ENCODE results near the gene GPALPP1.
A peak's percentile ranks its signal among the peaks of the same experiment; 100 is the strongest.
"Not testable (repeated sequence)": the region's sequence is repeated elsewhere in the genome, so short reads cannot be mapped to it uniquely, and the experiment has no call there.

GPALPP1 gene

GRCh38 chr13:44989071-44989889, at the start of gene GPALPP1, which contains the start of gene NUFIP1:
TSS of gene GPALPP1 (plus strand) at chr13:44989538. CDS start at chr13:44989655, 117 bp downstream.
TSS of gene NUFIP1 (minus strand) at chr13:44989471. CDS start at chr13:44989436, 35 bp downstream.
- DNase-seq (ENCODE audit: low read depth, low spot score), result peak; percentile 87

GRCh38 chr13:44943411-44943810, 45.9 kb upstream of the GPALPP1 start:
- not testable (repeated sequence) for DNase-seq (ENCODE audit: low read depth, low spot score)

- DNase-seq (ENCODE audit: low read depth, low spot score), result no peak
Measured at GRCh38 chr13:44951184-44951583, 38.2 kb upstream of the GPALPP1 start.

- no peak for DNase-seq (ENCODE audit: low read depth, low spot score)
Measured at GRCh38 chr13:44952671-44953070, 36.7 kb upstream of the GPALPP1 start.

GRCh38 chr13:44954224-44954623, 35.1 kb upstream of the GPALPP1 start:
- no peak for DNase-seq (ENCODE audit: low read depth, low spot score)

GRCh38 chr13:44955406-44955805, 33.9 kb upstream of the GPALPP1 start:
- no peak for DNase-seq (ENCODE audit: low read depth, low spot score)

GRCh38 chr13:44961997-44962396, 27.3 kb upstream of the GPALPP1 start:
- no peak for DNase-seq (ENCODE audit: low read depth, low spot score)

GRCh38 chr13:44967704-44968433, 21.5 kb upstream of the GPALPP1 start:
- no peak for DNase-seq (ENCODE audit: low read depth, low spot score)

- no peak for DNase-seq (ENCODE audit: low read depth, low spot score)
Measured at GRCh38 chr13:44968434-44968815, 20.9 kb upstream of the GPALPP1 start.

- no peak for DNase-seq (ENCODE audit: low read depth, low spot score)
Measured at GRCh38 chr13:44969551-44970484, 19.5 kb upstream of the GPALPP1 start.

- DNase-seq (ENCODE audit: low read depth, low spot score), result no peak
Measured at GRCh38 chr13:44971656-44972595, 17.4 kb upstream of the GPALPP1 start.

GRCh38 chr13:44972956-44973581, 16.3 kb upstream of the GPALPP1 start:
- DNase-seq (ENCODE audit: low read depth, low spot score), result no peak

GRCh38 chr13:44974056-44974793, 15.1 kb upstream of the GPALPP1 start:
- DNase-seq (ENCODE audit: low read depth, low spot score), result no peak

- DNase-seq (ENCODE audit: low read depth, low spot score), result no peak
Measured at GRCh38 chr13:44976196-44976595, 13.1 kb upstream of the GPALPP1 start.

- no peak for DNase-seq (ENCODE audit: low read depth, low spot score)
Measured at GRCh38 chr13:44976949-44977583, 12.3 kb upstream of the GPALPP1 start.

- no peak for DNase-seq (ENCODE audit: low read depth, low spot score)
Measured at GRCh38 chr13:44978328-44978727, 11.0 kb upstream of the GPALPP1 start.

- no peak for DNase-seq (ENCODE audit: low read depth, low spot score)
Measured at GRCh38 chr13:44989941-44990340, 603 bp downstream of the GPALPP1 start.

GRCh38 chr13:45003417-45003816, 14.1 kb downstream of the GPALPP1 start:
- no peak for DNase-seq (ENCODE audit: low read depth, low spot score)

GRCh38 chr13:45004096-45004495, 14.8 kb downstream of the GPALPP1 start:
- DNase-seq (ENCODE audit: low read depth, low spot score), result no peak
